Heart left ventricle (tissue), 13 donors: ENCODE measurements around the gene NFATC2.

Experiments used
- CTCF ChIP-seq, 12 donors: fragments of 200-600 bp; sonication (generic) in 4 of 12; IDR thresholded peaks; one replicate each; pipeline versions ENCODE4 v1.5.0 to v1.8.0; 2018 to 2022; ENCODE audit warnings: antibody characterized with exemption in 12 of 12, mild to moderate bottlenecking in 5 of 12
- POLR2A ChIP-seq, 2 donors: fragments of 450-650 bp; IDR thresholded peaks; one replicate each; pipeline ENCODE4 v1.6.1; 2017; ENCODE audit warnings: antibody characterized with exemption in 2 of 2, mild to moderate bottlenecking in 2 of 2, moderate library complexity in 2 of 2
- donor health status: ischemic (EF 13 %, LVEDD 7.1; RV severe dilation, severe dysfunction).
- donor health status: DM: no; HTN: yes; CAD: no.
- donor health status: DM: no; HTN: no; CAD: no.
- donor health status: ischemic (EF 25% LVEDD 6.9; RV normal size, moderate dysfunction).
- donor health status: ischemic (EF 25% LVEDD 5.7; RV mildly dilated, moderate dysfunction).
- donor health status: ischemic (EF 35%, LVEDD 5.7; RV mildly dilated, moderate dysfunction).
- donor health status: nonischemic (EF 11% LVEDD 7.7; RV severe dilation, severe dysfunction).
- donor health status: DM: yes; HTN: yes; CAD: no.
- donor health status: PGD.
- donor health status: ischemic (EF 29% LVEDD 5.4; RV normal size, mild dysfunction).
- donor health status: nonischemic (EF 23%, LVEDD 6.1; RV moderate dilation, normal function).

GRCh38 chr20:51430198-51430950, 112.1 kb downstream of the NFATC2 start:
- TF ChIP-seq CTCF (IDR thresholded peaks at IDR 0.05) (no peak), POLR2A (IDR thresholded peaks at IDR 0.05) (no peak)
